Stimulated activated CD4-positive, alpha-beta T cell treated with anti-CD3 and anti-CD28 coated beads, Interleukin-15, amount 100 ng/mL, for 48 hours (primary cell): Measurements from ENCODE around the gene PAGE4.
A peak's percentile ranks its signal among the peaks of the same experiment; 100 is the strongest.

Source experiments
- DNase-seq, 2 donors: peaks; one replicate each; pipeline ENCODE4 v3.0.0-alpha.2; 2020; ENCODE audit warnings: low read depth in 2 of 2

Gene PAGE4

GRCh38 chrX:49829016-49829415 lies at the start of gene PAGE4:
TSS of gene PAGE4 (plus strand) at chrX:49829303. CDS start at chrX:49830429, 1,126 bp downstream.
- DNase-seq: no peak

- no peak for DNase-seq
These were observed 44.3 kb upstream of the PAGE4 start for GRCh38 chrX:49784747-49785280.

DNA sequence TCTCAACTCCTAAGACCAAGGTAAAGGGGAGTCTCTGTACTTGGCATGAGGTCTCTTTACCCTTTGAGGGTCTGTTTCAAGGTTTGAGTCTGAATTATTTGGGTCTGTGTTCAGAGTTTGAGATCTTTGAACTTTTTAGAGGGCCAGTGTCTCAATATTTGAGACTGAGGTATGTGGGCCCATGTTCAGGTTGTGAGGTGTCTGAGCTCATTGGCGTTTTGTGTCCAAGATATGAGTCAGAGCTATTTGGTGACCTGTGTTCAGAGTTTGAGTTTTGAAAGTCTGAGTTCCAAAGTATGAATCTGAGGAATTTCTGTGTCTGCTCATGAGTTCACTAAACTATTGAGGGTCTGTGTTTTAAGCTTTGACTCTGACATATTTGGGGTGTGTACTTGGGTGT lies 36.7 kb upstream of the PAGE4 start:
- DNase-seq: no peak

- no peak for DNase-seq
These were observed 35.4 kb upstream of the PAGE4 start for GRCh38 chrX:49793686-49794085.

DNA sequence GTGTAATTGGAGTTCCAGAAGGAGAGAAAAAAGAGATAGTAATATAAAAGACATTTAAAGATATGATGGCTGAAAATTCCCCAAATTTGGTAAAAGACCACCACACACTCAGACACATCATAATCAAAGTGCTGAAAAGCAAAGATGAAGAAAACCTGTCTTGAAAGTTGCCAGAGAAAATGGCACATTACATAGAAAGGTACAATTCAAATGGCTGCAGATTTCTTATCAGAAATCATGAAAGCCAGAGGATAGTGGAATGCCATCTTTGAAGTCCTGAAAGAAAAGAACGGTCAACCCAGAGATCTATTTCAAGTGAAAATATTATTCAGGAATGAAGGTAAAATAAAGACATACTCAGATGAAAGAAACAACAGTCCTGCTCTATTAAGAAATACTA lies 29.3 kb upstream of the PAGE4 start:
- no peak for DNase-seq

GRCh38 chrX:49809891-49810632 lies 19.0 kb upstream of the PAGE4 start:
- no peak for DNase-seq

GRCh38 chrX:49812177-49812576 lies 16.9 kb upstream of the PAGE4 start:
- no peak for DNase-seq

DNA sequence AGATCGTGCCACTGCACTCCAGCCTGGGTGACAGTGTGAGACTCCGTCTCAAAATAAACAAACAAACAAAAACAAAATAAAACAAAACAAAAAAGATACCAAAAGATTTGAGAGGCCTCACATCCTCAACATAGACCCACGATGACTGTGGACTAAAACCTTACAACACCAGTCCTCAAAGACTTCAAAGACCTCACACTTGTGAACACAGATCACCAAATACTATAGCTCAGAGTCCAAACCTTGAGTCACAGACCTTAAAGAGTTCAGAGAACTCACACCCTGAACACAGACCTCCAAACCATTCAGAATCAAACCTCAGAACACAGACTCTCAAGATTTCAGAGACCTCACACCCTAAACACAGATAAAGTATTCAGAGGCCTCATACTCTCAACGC lies 12.7 kb upstream of the PAGE4 start:
- DNase-seq: no peak

DNA sequence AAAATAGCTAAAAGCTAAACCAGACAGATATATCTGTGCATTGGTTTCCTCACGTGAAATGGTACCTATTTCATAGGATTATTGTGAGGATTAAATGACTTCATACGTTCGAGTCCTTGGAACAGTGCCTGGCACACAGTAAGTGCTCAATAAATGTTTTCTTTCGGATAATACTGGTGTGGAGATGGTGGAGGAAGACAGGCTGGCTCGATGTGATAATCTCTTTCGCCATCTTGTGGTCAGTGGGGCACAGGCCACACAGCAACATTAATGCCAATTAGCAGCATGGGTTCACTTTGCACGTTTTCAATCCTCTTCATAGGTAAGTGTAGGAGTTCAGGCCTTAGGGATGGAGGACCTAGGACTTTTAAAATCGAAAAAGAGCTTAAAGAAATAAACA lies 9.3 kb downstream of the PAGE4 start:
- peak in 1 of 2 donors; percentile 2 for DNase-seq

DNA sequence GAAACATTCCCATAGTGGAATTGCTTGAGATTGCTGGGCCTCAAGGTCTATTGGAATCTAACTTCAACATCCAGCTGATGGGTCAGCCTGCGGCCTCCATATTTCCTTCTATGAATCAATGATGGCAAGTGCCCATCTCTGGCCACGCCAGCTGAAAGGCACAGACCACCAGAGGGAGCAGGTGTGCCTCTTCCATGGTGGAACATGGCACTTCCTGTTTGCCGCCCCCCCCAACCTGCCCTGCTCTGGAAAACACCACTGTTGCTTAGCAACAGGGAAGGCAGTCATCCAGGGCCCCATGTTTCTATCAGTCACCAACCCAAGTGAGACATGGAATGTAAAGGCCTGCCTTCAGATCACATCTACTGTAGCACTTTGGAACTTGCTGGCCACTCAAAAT lies 11.6 kb downstream of the PAGE4 start:
- peak; percentile 34 to 49 for DNase-seq

DNA sequence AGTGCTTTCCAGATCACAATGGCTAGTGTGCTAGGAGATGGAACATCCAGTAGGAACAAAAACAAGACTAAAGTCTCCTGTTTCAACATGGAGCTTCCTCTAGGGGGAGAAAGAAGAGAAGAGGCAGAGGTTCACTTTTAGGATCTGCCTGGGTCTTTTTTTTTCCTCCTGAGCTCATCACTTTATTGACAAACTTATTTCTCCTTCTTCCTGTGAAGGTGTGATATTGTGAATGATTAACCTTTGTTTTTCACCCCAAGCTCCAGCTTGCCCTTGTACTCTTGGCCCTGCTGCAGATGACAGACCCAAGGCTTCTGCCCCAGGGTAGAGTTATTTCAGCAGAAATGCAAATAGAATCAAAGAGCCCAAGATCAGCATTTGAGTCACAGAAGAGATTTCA lies 13.5 kb downstream of the PAGE4 start:
- DNase-seq: no peak

DNA sequence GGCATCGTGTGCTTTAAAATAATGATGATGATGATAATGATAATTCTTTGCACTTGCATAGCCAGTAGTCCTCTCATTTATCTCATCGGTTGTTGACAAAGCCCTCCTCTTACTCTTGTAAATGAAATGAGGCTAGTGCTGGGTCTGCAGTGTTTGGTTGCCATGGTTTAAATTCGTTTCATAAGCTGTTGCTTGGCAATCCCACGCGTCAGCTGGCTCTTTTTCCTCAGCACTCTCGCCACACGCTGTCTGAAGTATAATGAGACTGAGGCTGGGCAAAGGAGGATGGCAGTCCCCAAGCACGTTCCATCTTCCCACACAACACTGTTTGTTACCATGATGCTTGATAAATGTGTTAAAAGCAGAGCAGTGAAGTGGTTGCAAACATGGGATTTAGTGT lies 15.5 kb downstream of the PAGE4 start:
- no peak for DNase-seq

GRCh38 chrX:49845701-49846403 lies 16.7 kb downstream of the PAGE4 start:
- DNase-seq: no peak

- no peak for DNase-seq
These were observed 17.4 kb downstream of the PAGE4 start for GRCh38 chrX:49846522-49846921.

DNA sequence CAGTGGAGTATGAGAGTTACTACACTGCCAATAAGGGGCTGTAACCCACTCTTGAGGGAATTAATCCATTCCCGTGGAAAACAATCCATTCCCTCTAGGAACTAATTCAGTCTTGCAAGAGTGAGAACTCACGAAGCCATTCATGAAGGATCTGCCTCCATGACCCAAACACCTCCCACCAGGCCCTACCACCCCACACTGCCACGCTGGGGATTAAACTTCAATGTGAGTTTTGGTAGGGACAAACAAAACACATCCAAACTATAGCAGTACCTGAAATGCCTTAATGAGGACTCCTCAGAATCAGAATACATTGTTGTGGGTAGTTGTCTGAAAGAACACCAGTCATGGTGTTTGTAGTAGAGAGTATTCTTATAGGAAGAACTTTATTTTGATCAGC lies 19.2 kb downstream of the PAGE4 start:
- no peak for DNase-seq

DNA sequence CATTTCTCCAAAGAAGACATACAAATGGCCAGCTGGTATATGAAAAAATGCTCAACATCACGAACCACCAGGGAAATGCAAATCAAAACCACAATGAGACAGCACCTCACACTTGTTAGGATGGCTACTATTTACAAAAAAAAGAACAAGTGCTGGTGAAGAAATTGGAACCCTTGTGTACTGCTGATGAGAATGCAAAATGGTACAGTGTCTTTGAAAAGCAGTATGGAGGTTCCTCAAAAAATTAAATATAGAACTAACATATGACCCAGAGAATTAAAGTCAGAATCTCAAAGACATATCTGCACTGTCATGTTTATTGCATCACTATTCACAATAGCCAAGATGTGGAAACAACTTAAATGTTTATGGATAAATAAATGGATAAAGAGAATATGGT lies 20.9 kb downstream of the PAGE4 start:
- DNase-seq: no peak

DNA sequence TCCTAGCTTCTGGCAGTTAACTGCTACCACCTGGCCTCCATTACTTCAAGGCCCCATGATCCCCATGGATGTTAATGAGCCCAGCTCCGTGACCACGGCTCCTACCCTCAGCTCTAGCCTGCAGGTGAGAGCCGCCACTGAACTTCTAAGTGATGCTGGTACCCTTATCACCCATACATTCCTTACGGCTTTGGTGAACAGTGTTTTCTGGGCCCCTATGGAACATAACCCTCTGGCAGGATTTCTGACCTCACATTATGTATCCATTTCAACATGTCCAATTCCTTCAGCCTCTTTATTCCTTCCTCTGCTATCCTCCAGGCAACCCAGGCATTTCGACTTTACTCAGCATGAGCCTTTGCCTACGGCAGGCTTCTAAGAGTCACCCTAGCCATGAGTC lies 24.6 kb downstream of the PAGE4 start:
- no peak for DNase-seq

- DNase-seq: no peak
These were observed 27.7 kb downstream of the PAGE4 start for GRCh38 chrX:49856819-49857218.

GRCh38 chrX:49858341-49858740 lies 29.2 kb downstream of the PAGE4 start:
- DNase-seq: no peak

DNA sequence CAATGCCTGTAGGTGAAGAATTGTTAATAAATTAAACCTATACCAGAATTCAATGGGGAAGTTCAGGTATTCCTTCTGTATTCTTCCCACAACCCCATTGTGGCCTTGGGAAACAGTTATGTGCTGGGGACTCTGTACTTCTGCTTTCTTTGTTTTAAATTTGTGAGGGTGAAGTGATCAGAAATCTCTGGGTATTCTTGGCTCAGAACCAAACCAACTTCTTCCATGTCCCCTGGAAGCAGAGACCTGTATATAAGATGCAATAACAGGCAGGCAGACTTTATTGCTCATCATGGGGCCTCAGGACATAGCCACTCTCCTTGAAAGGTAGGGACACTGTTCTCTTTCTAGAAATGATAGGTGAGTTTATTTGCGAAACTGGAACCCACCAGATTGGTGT lies 30.4 kb downstream of the PAGE4 start:
- no peak for DNase-seq

GRCh38 chrX:49860867-49861535 lies 31.9 kb downstream of the PAGE4 start:
- DNase-seq: no peak

- DNase-seq: no peak
These were observed 33.0 kb downstream of the PAGE4 start for GRCh38 chrX:49862093-49862492.

DNA sequence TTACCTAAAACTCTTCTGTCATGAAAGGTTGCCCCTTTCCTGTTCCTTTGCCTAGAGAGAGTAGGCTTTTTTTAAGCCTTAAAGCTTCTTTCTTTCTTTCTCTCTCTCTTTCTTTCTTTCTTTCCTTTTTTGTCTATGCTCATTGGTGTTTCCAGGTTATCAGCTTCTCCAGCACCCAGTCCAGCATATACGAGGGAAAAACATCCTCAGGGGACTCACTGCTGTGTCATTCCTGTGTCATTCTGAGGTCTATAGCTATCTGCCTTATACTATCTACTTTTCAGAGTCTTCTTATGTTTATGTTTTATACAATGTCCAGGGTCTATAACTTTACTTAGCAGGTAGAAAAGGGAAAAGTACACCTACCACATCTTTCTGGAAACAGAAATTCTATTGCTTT lies 39.6 kb downstream of the PAGE4 start:
- DNase-seq: no peak
